Epidermal melanocyte (primary cell): ENCODE measurements around the gene ANKRD28.
"Not testable (repeated sequence)": the region's sequence is repeated elsewhere in the genome, so short reads cannot be mapped to it uniquely, and the experiment has no call there.

Source experiments
- DNase-seq: peaks from one replicate; pipeline ENCODE4 v3.0.0; 2011; ENCODE audit warnings: low spot score; ENCODE audit not compliant: insufficient read length

The ANKRD28 gene

GRCh38 chr3:15774931-15775560 is 22.7 kb downstream of the ANKRD28 start:
- not testable (repeated sequence) for DNase-seq

GRCh38 chr3:15771444-15771843 is 26.3 kb downstream of the ANKRD28 start:
- no peak for DNase-seq

- DNase-seq, result no peak
Measured at GRCh38 chr3:15769256-15769915, 28.4 kb downstream of the ANKRD28 start.

GRCh38 chr3:15768421-15769255 is 29.1 kb downstream of the ANKRD28 start:
- peak; percentile 68 for DNase-seq

- no peak for DNase-seq
Measured at GRCh38 chr3:15766406-15766805, 31.4 kb downstream of the ANKRD28 start.

GRCh38 chr3:15758295-15758694 is 39.5 kb downstream of the ANKRD28 start:
- no peak for DNase-seq

- DNase-seq, result no peak
Measured at GRCh38 chr3:15757824-15758223, 40.0 kb downstream of the ANKRD28 start.

- DNase-seq, result no peak
Measured at GRCh38 chr3:15756505-15756904, 41.3 kb downstream of the ANKRD28 start.

- DNase-seq, result no peak
Measured at GRCh38 chr3:15755780-15756179, 42.0 kb downstream of the ANKRD28 start.

- no peak for DNase-seq
Measured at GRCh38 chr3:15755181-15755580, 42.6 kb downstream of the ANKRD28 start.

- no peak for DNase-seq
Measured at GRCh38 chr3:15754047-15754446, 43.7 kb downstream of the ANKRD28 start.

- no peak for DNase-seq
Measured at GRCh38 chr3:15753056-15753710, 44.6 kb downstream of the ANKRD28 start.

GRCh38 chr3:15750879-15751278 is 46.9 kb downstream of the ANKRD28 start:
- no peak for DNase-seq

GRCh38 chr3:15750143-15750542 is 47.6 kb downstream of the ANKRD28 start:
- DNase-seq, result no peak

GRCh38 chr3:15745896-15746295 is 51.9 kb downstream of the ANKRD28 start:
- DNase-seq, result not testable (repeated sequence)

- no peak for DNase-seq
Measured at GRCh38 chr3:15744176-15744575, 53.6 kb downstream of the ANKRD28 start.

- no peak for DNase-seq
Measured at GRCh38 chr3:15743587-15744009, 54.2 kb downstream of the ANKRD28 start.

- not testable (repeated sequence) for DNase-seq
Measured at GRCh38 chr3:15742236-15742635, 55.5 kb downstream of the ANKRD28 start.

GRCh38 chr3:15738616-15739005 is 59.2 kb downstream of the ANKRD28 start:
- DNase-seq, result not testable (repeated sequence)

GRCh38 chr3:15731024-15731423 is 66.8 kb downstream of the ANKRD28 start:
- no peak for DNase-seq

- no peak for DNase-seq
Measured at GRCh38 chr3:15728766-15729165, 69.0 kb downstream of the ANKRD28 start.

- no peak for DNase-seq
Measured at GRCh38 chr3:15726881-15727280, 70.9 kb downstream of the ANKRD28 start.
